Glomerular visceral epithelial cell (primary cell): Measurements from ENCODE around the gene DNASE2B.

Experiments used
- DNase-seq: peaks from one replicate; pipeline ENCODE4 v3.0.0-alpha.2; 2016; ENCODE audit errors: extremely low spot score

DNASE2B gene

GRCh38 chr1:84374991-84375696 lies 23.1 kb upstream of the DNASE2B start:
- DNase-seq: no peak

- DNase-seq: no peak
These were observed 22.0 kb upstream of the DNASE2B start for GRCh38 chr1:84376000-84376910.

- DNase-seq: peak; percentile 63
These were observed 20.7 kb upstream of the DNASE2B start for GRCh38 chr1:84377480-84378095.

GRCh38 chr1:84379138-84379916 lies 19.0 kb upstream of the DNASE2B start:
- DNase-seq: peak; percentile 58

- DNase-seq: no peak
These were observed 18.4 kb upstream of the DNASE2B start for GRCh38 chr1:84379917-84380180.

- no peak for DNase-seq
These were observed 16.2 kb upstream of the DNASE2B start for GRCh38 chr1:84382127-84382526.

GRCh38 chr1:84385347-84385746 lies 12.9 kb upstream of the DNASE2B start:
- DNase-seq: no peak

GRCh38 chr1:84386716-84387479 lies 11.4 kb upstream of the DNASE2B start:
- no peak for DNase-seq

- peak; percentile 9 for DNase-seq
These were observed 10.7 kb upstream of the DNASE2B start for GRCh38 chr1:84387480-84388163.

GRCh38 chr1:84390226-84390625 lies 8.1 kb upstream of the DNASE2B start:
- DNase-seq: no peak

- no peak for DNase-seq
These were observed 2.9 kb downstream of the DNASE2B start for GRCh38 chr1:84401156-84401555.

GRCh38 chr1:84402060-84402459 lies 3.8 kb downstream of the DNASE2B start:
- DNase-seq: peak; percentile 6

- DNase-seq: no peak
These were observed 4.2 kb downstream of the DNASE2B start for GRCh38 chr1:84402501-84402900.

GRCh38 chr1:84403347-84403746 lies 5.1 kb downstream of the DNASE2B start:
- no peak for DNase-seq

- peak; percentile 29 for DNase-seq
These were observed 8.1 kb downstream of the DNASE2B start for GRCh38 chr1:84406346-84406861.

- DNase-seq: no peak
These were observed 9.2 kb downstream of the DNASE2B start for GRCh38 chr1:84407524-84407923.

GRCh38 chr1:84407958-84408422 lies 9.7 kb downstream of the DNASE2B start:
- no peak for DNase-seq

GRCh38 chr1:84409888-84410287 lies 11.6 kb downstream of the DNASE2B start:
- no peak for DNase-seq

GRCh38 chr1:84410328-84411095 lies 12.2 kb downstream of the DNASE2B start:
- no peak for DNase-seq
